NB4 (cell line): ENCODE measurements around the gene FANCM.

Experiments
- DNase-seq: peaks from one replicate; pipeline ENCODE4 v3.0.0; 2010; ENCODE audit warnings: low read depth
- H3K4me3 ChIP-seq: one replicate; pipeline ENCODE4 v1.5.1; 2011; ENCODE audit warnings: mild to moderate bottlenecking, low read depth, low read length, moderate library complexity
- CTCF ChIP-seq: IDR thresholded peaks from one replicate; pipeline ENCODE4 v1.5.1; 2012; ENCODE audit warnings: low read depth, low read length
- MAX ChIP-seq: IDR thresholded peaks from 2 replicates; pipeline ENCODE4 v1.6.1; 2011; ENCODE audit warnings: low read depth, low read length
- MYC ChIP-seq: IDR thresholded peaks from 2 replicates; pipeline ENCODE4 v1.6.1; 2011; ENCODE audit warnings: low read depth, low read length
- POLR2A ChIP-seq: IDR thresholded peaks from 2 replicates; pipeline ENCODE4 v1.6.1; 2011; ENCODE audit warnings: mild to moderate bottlenecking; ENCODE audit not compliant: insufficient read length; ENCODE audit errors: extremely low read depth

Gene FANCM

GRCh38 chr14:45135659-45136395 lies at the start of gene FANCM:
Gene FANCM (plus strand): TSS chr14:45135930. CDS start chr14:45136032, 102 bp downstream.
- DNase-seq: peak; percentile 98
- peak; percentile 76 for TF ChIP-seq POLR2A
- 0 out of 2 replicates have a peak, but pooled peaks have one; percentile 45 for TF ChIP-seq MAX
- no peak for TF ChIP-seq CTCF

GRCh38 chr14:45089813-45090212 lies 45.9 kb upstream of the FANCM start:
- no peak overlapping the region for H3K4me3 ChIP-seq
- TF ChIP-seq MYC (no peak), CTCF (no peak), MAX (no peak), POLR2A (no peak)
- no peak for DNase-seq

More at GRCh38 chr14:45135659-45136395, at the start of gene FANCM:
- H3K4me3 ChIP-seq: peak within 1 kb of the TSS; percentile 96

GRCh38 chr14:45091710-45092109 lies 44.0 kb upstream of the FANCM start:
- DNase-seq: no peak
- H3K4me3 ChIP-seq: no peak overlapping the region
- no peak for TF ChIP-seq POLR2A
- TF ChIP-seq MYC: no peak
- no peak for TF ChIP-seq CTCF
- TF ChIP-seq MAX: no peak

- H3K4me3 ChIP-seq: no peak overlapping the region
- TF ChIP-seq CTCF: no peak
- TF ChIP-seq POLR2A: no peak
- no peak for TF ChIP-seq MYC
- TF ChIP-seq MAX: no peak
- DNase-seq: no peak
Measured at GRCh38 chr14:45094275-45094674, 41.5 kb upstream of the FANCM start.

- no peak overlapping the region for H3K4me3 ChIP-seq
- TF ChIP-seq MAX (no peak), MYC (no peak), POLR2A (no peak), CTCF (no peak)
- DNase-seq: no peak
Measured at GRCh38 chr14:45095143-45095542, 40.6 kb upstream of the FANCM start.
